ENCODE results near the gene PARS2. TPM values are rescaled to one million over a fixed set of nuclear protein-coding genes. Genes with fewer than 3 reads are reported as not detected.

Gene PARS2
- polyA plus RNA-seq, 1 donor (not counting 4 experiments of a cell fraction or from before 2014, with no cell fraction given) = 3.0 TPM

GRCh38 chr1:54763816-54764132, 549 bp downstream of the PARS2 start:
- no peak for DNase-seq (ENCODE audit: low read depth, low spot score)
- Histone ChIP-seq H3K9me1 (ENCODE audit: control insufficient read depth, extremely low read depth, insufficient read depth, low read length) (peaks cover 2% of the 10 kb centered on the region), H3K4me1 (ENCODE audit: control insufficient read depth, extremely low read depth, insufficient read depth, low read length) (peaks cover 7% of the 10 kb centered on the region), H4K20me1 (ENCODE audit: control insufficient read depth, extremely low read depth, insufficient read depth, low read length) (no peaks in the 10 kb centered on the region), H3K4me2 (ENCODE audit: control insufficient read depth, extremely low read depth, insufficient read depth, low read depth, low read length) (peak overlapping the region; percentile 73), H3K27me3 (ENCODE audit: control insufficient read depth, extremely low read depth, insufficient read depth, low read length) (no peaks in the 10 kb centered on the region), H2AFZ (ENCODE audit: control insufficient read depth, low read length) (peak overlapping the region; percentile 98), H3K36me3 (ENCODE audit: control insufficient read depth in 2 of 2, extremely low read depth in 1 of 2, insufficient read depth in 2 of 2, low read length in 2 of 2) (no peaks in the 10 kb centered on the region), H3K4me3 (ENCODE audit: control insufficient read depth in 2 of 3, extremely low read depth in 1 of 3, insufficient read depth in 2 of 3, low read depth in 1 of 3, low read length in 3 of 3) (peak overlapping the region; percentile 83 to 98 (median 94)), H3K9me3 (ENCODE audit: control insufficient read depth, low read depth, low read length) (no peaks in the 10 kb centered on the region), H3K9ac (ENCODE audit: control insufficient read depth, extremely low read depth, insufficient read depth, low read length) (peak overlapping the region; percentile 96), H3K27ac (ENCODE audit: control insufficient read depth, insufficient read depth, low read length) (peak overlapping the region; percentile 83), H3K79me2 (ENCODE audit: control insufficient read depth, insufficient read depth, low read length) (peaks cover 14% of the 10 kb centered on the region)
- FAIRE-seq = no peak
- dilution Hi-C loops (cut with MboI; ENCODE audit: extremely low pct_ligation_motif_present, low sequenced_read_pairs) = no loop called here
- TF ChIP-seq, protein P1, sequence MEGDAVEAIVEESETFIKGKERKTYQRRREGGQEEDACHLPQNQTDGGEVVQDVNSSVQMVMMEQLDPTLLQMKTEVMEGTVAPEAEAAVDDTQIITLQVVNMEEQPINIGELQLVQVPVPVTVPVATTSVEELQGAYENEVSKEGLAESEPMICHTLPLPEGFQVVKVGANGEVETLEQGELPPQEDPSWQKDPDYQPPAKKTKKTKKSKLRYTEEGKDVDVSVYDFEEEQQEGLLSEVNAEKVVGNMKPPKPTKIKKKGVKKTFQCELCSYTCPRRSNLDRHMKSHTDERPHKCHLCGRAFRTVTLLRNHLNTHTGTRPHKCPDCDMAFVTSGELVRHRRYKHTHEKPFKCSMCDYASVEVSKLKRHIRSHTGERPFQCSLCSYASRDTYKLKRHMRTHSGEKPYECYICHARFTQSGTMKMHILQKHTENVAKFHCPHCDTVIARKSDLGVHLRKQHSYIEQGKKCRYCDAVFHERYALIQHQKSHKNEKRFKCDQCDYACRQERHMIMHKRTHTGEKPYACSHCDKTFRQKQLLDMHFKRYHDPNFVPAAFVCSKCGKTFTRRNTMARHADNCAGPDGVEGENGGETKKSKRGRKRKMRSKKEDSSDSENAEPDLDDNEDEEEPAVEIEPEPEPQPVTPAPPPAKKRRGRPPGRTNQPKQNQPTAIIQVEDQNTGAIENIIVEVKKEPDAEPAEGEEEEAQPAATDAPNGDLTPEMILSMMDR (optimal IDR thresholded peaks at IDR 0.05 in 1 of 3, IDR thresholded peaks at IDR 0.05 in 1 of 3, conservative IDR thresholded peaks at IDR 0.05 in 1 of 3; ENCODE audit: extremely low read depth in 1 of 3, insufficient read depth in 2 of 3, low read length in 3 of 3) = no peak
- TF ChIP-seq EZH2 (IDR thresholded peaks at IDR 0.05; ENCODE audit: low read length) = no peak

- Histone ChIP-seq H3K27ac (ENCODE audit: control insufficient read depth, insufficient read depth, low read length) (no peak overlapping the region), H3K4me3 (ENCODE audit: control insufficient read depth in 2 of 3, extremely low read depth in 1 of 3, insufficient read depth in 2 of 3, low read depth in 1 of 3, low read length in 3 of 3) (no peak overlapping the region), H3K9ac (ENCODE audit: control insufficient read depth, extremely low read depth, insufficient read depth, low read length) (no peak overlapping the region), H4K20me1 (ENCODE audit: control insufficient read depth, extremely low read depth, insufficient read depth, low read length) (no peaks in the 10 kb centered on the region), H3K4me1 (ENCODE audit: control insufficient read depth, extremely low read depth, insufficient read depth, low read length) (peaks cover 7% of the 10 kb centered on the region), H3K9me1 (ENCODE audit: control insufficient read depth, extremely low read depth, insufficient read depth, low read length) (peaks cover 2% of the 10 kb centered on the region), H3K27me3 (ENCODE audit: control insufficient read depth, extremely low read depth, insufficient read depth, low read length) (no peaks in the 10 kb centered on the region), H3K4me2 (ENCODE audit: control insufficient read depth, extremely low read depth, insufficient read depth, low read depth, low read length) (no peak overlapping the region), H3K79me2 (ENCODE audit: control insufficient read depth, insufficient read depth, low read length) (peaks cover 9% of the 10 kb centered on the region), H3K9me3 (ENCODE audit: control insufficient read depth, low read depth, low read length) (no peaks in the 10 kb centered on the region), H3K36me3 (ENCODE audit: control insufficient read depth in 2 of 2, extremely low read depth in 1 of 2, insufficient read depth in 2 of 2, low read length in 2 of 2) (peaks cover 12 to 14% of the 10 kb centered on the region in 2 experiments), H2AFZ (ENCODE audit: control insufficient read depth, low read length) (no peak overlapping the region)
- FAIRE-seq (no peak), DNase-seq (ENCODE audit: low read depth, low spot score) (no peak)
- dilution Hi-C loops (cut with MboI; ENCODE audit: extremely low pct_ligation_motif_present, low sequenced_read_pairs) = no loop called here
- TF ChIP-seq, protein P1 (optimal IDR thresholded peaks at IDR 0.05 in 1 of 3, IDR thresholded peaks at IDR 0.05 in 1 of 3, conservative IDR thresholded peaks at IDR 0.05 in 1 of 3; ENCODE audit: extremely low read depth in 1 of 3, insufficient read depth in 2 of 3, low read length in 3 of 3) = no peak
- no peak for TF ChIP-seq EZH2 (IDR thresholded peaks at IDR 0.05; ENCODE audit: low read length)
These were observed 5.5 kb downstream of the PARS2 start for GRCh38 chr1:54758678-54759348.
